RCC 7860 (cell line): ENCODE data around the gene TMEM150A.
"Not testable (repeated sequence)": the region's sequence is repeated elsewhere in the genome, so short reads cannot be mapped to it uniquely, and the experiment has no call there.

Experiments
- DNase-seq: peaks from one replicate; pipeline ENCODE4 v3.0.0-alpha.2; 2015; ENCODE audit warnings: low spot score
- FAIRE-seq: peaks from 2 replicates; lab custom pipeline; 2012; peaks lifted over from hg19 to GRCh38; lab: Jason Lieb, UNC

TMEM150A gene

DNA sequence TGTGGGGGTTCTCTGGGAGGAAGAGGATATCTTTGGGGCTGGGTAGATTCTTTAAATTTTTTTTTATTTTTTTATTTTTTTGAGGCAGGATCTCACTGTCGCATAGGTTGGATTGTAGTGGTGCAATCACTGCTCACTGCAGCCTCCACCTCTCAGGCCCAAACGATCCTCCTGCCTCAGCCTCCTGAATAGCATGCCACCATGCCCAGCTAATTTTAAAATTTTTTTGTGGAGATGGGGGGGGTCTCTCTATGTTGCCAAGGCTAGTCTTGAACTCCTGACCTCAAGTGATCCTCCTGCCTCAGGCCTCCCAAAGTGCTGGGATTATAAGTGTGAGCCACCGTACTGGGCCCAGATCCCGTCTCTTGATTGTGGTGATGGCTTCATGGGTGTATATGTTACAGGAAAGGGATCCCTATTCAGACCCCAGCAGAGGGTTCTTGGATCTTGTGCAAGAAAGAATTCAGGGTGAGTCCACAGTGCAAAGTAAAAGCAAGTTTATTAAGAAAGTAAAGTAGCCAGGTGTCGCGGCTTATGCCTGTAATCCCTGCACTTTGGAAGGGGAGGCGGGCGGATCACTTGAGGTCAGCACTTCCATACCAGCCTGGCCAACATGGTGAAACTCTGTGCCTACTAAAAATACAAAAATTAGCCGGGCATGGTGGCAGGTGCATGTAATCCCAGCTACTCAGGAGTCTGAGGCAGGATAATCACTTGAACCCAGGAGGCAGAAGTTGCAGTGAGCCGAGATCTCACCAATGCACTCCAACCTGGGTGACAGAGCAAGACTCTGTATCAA, 11.4 kb upstream of the TMEM150A start:
- DNase-seq (no peak), FAIRE-seq (no peak)

DNA sequence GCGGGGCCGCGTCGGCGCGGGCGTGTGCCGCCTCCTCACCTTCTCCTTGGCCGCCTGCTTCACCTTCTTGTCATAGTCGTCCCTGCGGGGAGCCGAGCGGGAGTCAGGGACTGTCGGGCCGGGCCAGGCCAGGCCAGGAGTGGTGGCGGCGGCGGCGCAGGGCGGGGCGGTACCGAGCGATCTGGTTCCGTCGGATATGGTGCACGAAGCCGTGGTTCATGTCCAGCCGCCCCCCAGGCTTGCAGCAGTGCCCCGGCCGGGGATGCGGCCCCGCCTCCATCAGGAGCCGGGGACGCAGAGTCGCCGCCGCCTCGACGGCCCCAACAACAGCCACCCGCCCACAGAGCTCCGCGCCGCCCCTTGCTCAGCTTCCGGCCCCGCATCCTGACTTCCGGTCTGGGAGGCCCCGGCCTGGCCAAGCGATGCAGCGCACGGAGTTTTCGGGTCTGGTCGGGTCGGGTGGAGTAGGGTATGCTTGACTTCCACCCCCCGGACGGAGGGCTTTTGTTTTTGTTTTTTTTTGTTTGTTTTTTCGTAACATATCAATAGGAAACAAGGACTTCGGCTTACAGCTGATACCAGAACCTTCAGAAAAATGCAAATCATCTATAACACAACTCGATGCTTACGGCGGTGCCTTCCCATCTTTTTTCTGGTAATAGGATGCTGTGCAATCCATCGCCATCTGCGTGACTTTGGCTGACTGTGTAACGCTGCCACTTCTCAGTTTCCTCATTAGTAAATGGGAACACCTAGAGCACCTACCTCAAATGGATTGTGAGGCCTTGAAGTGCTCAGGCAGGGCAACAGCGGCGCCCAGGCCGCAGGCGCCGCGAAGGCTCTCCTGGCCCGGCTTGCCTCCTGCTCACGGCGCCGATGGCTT, 9.4 kb upstream of the TMEM150A start, which contains the start of gene C2orf68:
Gene C2orf68 (minus strand): TSS at position 362 of the 883 bp plus-strand sequence. CDS start 82 bp downstream, at position 280.
- no peak for FAIRE-seq
- peak; percentile 66 for DNase-seq

DNA sequence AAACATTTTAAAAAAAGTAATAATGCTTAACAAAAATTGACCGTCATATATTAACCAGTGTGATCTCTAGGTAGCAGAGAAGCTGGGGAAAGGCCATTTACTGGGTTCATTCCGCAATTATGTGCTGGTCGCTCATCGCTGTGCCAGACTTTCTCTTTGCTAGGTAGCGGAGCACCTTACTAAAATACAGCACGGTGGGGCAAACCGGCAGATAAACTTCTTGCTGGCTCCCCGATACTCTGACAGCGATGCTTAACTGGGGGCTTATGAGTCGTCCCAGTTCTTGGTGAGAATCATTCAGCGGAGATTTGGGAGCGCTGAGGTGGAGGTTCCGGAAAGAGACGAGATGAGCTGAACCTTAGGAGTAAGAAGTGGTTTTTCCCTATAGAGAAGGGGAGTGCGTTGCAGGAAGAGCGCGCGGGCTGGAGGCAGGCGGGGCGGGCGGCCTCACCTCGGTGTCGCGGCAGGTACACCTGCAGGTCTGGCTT, 8.8 kb upstream of the TMEM150A start:
- no peak for DNase-seq
- no peak for FAIRE-seq

DNA sequence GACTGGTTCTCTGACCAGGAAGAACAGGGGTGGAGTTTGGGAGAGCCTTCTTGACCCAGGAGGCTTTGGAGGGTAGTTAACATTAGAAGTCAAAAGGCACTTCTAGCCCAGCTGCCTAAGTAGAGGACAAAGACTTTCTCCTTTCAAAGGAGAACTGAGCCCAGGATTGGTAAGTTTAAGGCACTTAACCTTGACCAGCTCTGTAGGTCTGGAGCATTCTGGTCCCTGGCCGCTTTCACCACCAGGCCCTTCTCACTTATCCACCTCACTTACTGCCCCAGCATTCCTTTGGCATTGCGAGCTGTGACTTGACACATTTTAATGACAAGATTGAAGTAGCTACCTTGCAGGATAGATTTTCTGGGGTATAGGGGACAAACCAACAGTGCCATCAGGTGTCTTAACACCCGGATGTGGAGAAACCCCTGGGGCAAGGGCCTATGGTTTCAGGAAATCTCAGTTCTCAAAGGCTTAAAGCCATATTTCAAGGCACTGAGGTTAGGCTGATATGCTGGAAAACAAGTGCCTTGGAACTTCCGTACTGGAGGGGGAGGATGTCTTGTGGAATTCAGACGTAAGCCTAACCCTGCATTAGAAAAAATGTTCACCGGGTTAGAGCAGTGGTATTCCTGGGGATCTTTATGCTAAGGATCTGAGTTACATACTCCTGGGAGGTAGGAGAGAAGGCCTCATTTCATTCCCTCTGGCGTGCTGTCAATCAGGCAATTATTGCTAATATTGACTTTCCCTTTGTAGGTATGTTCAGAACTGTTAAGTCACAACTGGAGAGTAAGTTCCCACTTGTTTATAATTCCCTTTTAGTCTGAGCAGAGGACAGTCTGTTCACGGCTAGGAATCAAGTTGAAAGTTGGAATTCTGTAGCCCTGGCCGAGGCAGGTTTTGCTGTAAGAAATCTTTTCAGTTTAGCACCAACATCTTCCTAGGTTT, 5.0 kb upstream of the TMEM150A start:
- FAIRE-seq = no peak
- DNase-seq = no peak

DNA sequence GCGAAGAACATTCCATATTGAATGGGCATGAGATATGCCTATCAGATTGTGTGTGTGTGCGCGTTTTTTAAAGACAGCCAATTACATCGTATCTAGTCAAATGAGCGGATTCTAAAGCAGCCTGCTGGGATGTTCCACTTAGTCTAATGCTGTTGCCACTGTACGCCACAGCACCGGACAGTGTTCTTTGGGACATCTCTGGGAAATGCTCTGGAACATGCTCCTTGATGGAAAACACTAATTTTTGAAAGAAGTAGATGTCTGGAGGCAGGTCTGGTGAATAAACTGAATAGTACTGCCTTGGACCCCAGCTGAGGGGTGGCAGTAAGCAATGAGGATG, 3.6 kb upstream of the TMEM150A start:
- no peak for DNase-seq
- no peak for FAIRE-seq

DNA sequence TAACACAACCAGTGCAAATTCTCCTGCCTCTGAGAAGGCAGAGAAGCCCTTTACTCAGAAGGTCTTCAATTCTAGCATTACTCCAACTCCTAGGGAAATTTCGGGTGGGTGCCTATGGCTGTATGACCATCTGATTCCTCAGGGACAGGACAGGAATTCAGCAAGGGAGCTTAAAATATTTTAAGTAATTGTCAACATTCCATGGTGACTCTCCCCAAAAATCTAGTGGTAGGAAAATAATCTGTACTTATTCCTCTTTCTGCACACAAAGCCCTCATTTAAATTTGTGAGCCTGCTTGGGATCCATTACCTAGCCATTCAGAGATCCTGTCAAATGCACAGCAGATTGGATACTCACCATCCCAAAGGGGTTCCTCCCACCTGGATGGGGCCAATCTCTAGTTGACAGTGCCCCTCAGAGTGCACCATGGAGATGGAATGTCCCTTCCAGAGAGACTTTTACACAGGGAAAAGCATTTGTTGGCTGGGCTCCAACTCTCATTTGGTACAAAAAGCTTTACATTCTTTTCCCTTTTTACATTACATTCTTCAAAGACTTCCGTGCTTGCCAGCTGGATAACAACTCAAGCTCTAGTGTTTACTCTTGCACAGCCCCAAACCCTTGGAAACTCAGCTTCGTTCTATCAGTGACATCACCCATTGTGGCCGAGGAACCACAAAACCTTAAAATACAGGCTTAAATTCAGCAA, 3.1 kb upstream of the TMEM150A start:
- no peak for FAIRE-seq

DNA sequence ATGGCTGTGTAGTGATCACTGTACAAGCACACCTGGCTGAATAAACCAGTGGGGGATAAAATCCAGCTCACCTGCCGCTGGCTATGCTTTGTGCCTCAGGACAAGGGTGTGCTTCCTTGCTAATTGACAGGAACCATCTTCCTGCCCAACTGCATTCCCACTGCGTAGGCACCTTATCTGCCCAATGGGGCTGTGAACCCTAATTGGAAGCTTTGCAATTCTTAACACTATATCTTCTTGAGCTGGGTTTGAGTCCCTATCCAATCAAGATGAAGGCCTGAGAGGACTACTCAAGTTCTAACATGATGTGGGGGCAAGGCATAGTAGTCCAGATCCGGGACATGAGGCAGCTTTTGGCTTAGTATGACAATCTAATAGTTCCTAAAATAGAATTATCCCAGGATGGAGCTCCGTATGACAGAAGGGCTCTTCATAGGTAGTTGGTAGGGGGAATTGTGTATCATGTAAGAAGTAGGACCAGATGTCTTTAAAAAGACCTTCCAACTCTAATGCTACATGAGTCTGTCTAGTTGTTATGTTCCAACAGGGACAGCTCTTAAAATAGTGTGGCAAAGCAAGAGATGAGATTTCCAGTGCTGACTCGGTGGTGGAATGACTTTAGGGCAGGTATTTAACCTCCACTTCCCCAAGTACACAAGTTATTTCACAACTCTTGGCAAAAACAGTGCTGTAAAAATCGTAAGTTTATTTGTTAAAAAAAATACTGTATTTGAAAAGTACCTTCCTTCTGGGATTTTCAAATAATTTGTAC, 2.3 kb upstream of the TMEM150A start:
- no peak for DNase-seq
- FAIRE-seq = no peak

More for the DNA sequence above, 3.1 kb upstream of the TMEM150A start:
- DNase-seq = no peak

DNA sequence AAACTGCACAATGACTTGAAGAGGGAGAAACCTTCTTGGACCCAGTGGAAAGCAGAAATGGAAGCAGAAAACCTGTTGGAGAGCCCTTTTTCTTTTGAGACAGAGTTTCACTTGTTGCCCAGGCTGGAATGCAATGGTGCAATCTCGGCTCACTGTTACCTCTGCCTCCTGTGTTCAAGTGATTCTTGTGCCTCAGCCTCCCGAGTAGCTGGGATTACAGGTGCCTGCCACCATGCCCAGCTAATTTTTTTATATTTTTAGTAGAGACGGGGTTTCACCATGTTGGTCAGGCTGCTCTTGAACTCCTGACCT, 1.6 kb upstream of the TMEM150A start:
- FAIRE-seq, DNase-seq: not testable (repeated sequence)

DNA sequence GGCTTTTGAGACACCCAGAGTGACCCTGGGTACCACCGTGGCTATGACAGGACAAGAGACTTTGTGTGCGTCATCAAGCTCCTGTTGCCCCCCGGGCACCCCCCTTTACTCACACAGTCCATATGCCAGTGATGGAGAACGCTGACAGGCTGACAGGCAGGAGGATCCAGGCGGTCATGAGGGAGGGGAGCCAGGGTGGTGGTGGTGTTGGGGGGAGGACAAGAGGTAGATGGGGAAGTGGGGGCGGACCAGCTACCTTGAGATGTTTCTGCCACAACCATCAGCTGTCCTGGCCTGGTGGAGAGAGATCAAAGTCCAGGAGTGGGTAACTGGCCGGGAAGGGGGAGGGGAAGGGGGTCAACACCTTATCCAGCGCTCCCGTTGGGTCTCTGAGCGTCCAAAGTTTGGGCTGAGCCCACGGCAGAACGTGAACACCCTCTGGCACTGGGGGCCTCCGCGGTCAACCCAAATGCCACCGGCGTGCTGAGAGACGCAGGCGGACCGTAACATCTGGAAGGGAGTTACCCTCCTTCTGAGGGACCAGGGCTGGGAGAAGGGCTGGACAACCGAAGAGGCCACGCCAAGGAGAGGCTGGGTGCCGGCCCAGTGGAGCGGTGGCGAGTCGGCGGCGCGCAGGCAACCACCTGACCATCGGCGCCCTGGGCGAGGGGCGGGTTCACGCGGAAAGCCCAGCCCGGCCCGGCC, 575 bp downstream of the TMEM150A start:
- no peak for DNase-seq
- no peak for FAIRE-seq

DNA sequence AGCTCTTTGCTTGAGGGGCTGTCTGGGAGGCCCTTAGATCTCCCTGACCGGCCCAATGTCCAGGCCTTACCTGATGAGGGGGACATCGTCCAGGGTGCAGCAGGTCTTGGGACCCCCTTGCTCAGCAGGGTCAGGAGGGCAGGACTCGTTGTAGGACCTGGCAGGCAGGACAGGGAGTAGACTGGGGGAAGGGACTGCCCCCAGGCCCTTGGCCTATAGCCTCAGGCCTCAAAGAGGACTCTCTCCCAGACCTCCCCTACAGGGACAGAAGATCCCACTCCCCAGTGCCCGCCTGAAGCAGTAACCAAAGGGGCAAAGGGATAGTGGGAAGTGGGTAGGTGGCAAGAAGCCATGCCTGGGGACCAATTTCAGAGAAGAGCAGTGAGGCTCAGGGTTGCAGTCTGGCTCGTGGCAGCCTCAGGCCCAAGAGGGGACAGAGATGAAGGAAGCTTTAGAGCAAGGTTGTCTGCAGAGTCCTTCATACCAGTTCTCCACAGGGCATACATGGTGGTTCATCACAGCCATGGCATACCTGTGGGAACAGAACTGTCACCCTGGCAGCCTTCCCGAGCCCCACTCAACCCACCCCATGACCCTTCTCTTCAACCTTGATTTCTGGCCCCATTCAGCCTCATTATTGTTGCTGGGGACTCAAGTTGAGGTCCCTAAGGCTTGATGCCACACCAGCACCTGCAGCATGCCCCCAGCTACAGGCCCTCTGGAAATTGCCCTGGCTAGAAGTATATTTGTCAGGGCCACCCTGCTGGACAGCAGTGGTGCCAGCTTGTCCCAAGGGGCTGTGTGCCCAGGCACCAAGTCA, 1.3 kb downstream of the TMEM150A start:
- DNase-seq (no peak), FAIRE-seq (no peak)

DNA sequence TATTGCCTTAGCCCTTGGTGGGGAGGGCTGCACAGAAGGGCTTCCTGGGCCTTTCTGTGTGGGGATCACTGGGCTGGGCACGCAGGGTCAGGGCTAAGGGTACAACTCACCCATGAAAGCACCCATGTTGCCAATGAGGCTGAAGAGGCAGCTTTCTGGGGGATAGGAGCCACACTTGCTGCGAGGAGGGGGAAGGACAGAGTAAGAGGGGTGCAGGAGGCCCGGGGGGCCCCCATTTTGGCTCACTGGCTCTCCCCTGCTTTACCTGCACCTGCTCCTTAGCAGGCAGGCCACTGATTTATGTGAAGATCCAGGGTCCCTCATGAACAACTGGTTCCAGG, 2.3 kb downstream of the TMEM150A start:
- FAIRE-seq (no peak), DNase-seq (no peak)

DNA sequence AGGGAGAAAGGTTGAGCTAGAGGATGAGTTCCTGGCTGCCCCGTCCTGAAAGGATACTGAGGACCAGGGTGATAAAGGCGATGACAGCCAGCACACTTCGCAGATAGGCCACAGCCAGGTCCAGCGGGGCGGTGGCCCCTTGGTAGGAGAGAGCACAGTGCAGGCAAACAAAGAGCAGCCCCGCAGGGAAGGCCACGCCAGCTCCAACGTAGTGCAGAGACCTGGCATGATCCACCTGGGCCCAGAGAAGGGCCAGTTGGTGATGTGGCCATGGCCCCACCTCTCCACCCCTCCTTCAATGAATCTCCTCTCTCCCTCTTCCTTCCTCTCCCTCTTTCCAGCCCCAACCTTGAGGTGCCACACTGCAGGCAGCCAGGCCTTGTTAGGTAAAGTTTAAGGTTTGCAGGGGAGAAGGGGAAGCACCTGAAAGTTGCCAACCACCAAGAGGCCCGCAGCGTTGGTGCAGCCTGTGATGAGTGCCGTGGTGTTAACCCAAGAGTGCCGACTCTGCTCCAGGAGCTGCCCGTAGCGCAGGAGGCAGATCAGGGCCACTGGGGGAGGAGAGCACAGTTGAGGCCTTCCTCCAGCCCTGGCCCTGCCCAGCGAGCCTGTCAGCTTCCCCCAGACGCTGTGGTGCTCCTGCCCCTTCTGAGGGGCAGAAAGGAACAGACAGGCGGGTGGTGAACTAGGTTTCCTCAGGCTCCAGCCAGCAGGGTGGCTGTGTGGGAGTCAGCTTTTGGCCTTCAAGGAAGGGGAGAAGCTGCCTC, 2.8 kb downstream of the TMEM150A start:
- FAIRE-seq = no peak
- DNase-seq = no peak

DNA sequence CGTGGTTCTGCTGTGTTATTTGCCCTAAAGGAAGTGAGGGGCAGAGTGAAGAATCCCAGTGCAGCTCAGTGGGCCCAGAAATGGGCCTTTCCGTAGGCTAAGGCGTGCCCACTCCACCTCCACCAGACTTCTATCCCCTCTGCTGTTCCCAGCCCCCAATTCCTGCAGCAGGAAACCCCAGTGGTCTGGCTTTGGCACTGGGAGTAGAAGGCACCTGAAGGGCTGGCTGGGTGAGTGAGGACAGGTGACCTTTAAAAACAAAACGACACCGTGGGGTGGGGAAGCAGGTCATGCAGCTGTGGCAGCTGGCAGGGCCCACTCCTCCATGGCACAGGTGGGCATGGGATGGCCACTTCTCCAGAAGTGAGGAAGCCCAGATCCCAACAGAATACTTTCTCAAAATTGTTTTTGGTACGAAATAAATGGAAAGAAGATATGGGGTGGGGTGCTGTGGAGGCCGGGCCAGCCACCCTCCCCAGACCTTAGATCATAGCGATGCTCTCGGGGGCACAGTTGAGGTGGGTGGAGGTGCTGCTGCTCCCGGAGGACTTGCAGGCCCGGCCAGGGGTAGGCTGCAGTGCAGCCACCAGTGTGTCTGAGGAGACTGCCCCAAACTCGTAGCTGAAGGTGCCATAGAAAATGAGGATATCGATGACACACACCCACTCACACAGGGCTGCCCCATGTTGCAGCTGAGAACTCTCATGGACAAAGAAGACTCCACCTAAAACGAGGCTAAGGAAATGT, 3.7 kb downstream of the TMEM150A start:
- DNase-seq (no peak), FAIRE-seq (no peak)

DNA sequence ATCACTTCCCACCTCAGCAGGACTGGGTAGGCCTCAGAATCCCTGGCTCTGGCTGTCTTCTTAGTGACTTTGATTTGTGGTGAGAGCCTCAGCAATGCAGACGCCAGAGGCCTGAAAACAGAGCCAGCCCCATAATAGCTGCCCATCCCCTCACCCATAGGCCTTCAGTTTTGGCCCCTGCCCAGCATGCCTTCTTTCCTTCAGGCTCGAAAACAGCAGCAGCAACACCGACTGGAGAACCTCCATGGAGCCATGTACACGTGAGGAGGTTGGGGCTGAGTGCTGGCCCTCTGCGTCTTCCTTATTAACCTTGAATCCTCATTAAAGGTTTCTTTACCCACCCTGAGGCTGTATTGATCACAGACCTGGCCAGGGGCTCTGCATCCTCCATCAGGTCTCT, 5.3 kb downstream of the TMEM150A start:
- FAIRE-seq = no peak
- DNase-seq = no peak

DNA sequence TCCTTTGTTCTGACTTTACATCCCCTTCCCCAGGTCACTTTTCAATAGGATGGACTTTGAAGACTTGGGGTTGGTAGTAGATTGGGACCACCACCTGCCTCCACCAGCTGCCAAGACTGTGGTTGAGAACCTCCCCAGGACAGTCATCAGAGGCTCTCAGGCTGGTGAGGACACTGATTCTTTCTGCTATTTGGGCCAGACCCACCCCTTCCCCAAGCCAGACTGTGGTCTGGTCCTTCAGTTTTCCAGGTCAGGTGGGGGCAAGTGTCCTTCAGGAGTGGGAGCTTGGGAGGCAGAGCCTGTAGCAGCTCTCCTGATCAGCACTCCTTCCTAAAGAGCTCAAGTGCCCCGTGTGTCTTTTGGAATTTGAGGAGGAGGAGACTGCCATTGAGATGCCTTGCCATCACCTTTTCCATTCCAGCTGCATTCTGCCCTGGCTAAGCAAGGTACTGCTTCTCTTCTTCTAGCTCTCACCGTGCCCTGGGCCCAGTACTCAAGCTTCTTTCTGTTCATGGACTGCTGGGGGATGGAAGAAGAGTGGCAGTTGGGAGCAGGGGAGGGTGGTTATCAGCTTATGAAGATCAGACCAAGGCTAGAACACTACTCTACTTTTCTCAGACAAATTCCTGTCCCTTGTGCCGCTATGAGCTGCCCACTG, 5.9 kb downstream of the TMEM150A start:
- DNase-seq (no peak), FAIRE-seq (no peak)

DNA sequence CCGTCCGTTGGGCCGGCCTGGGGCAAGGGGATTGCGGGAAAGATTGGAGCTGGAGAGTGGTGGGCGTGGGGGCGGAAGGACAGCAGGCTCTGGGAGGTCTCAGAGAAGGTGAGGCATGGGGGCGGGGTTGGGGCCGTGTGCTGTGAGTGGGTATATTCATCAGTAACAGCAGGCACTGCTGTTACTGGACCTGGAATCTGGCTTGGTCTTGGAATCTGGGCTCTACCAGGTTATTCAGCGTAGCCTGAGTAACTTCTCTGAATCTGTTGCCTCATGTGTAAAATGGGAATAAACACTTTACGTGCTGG, 6.5 kb downstream of the TMEM150A start:
- FAIRE-seq (no peak), DNase-seq (no peak)
